ENCODE measurements around the gene SEMA3E. TPM values are rescaled to one million over a fixed set of nuclear protein-coding genes. Genes with fewer than 3 reads are reported as not detected.

Gene SEMA3E
- total RNA-seq, 1 experiment from 2014 or later = 3.6 TPM

DNA sequence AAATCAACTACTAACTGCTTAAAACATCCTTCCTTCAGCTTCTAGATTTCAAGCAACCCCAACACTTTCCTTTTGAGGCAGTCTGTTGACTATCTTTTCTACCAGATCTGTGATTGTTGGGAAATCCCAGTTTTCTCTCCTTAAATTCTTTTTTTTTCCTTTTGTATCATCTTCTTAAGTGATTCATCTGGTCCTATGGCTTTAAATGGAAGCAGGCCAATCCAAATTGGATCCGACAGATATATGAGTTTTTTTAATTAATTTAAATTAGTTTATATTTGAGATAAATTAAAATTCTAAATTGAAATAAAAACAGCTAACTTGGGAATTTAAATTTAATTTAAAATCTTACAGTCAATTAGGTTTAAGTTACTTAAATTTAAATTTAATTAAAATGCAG is 335.0 kb downstream of the SEMA3E start:
- CTCF ChIA-PET = no interaction called here

More for the DNA sequence above, 335.0 kb downstream of the SEMA3E start:
- Histone ChIP-seq H2AFZ (ENCODE audit: low read length) (no peak overlapping the region), H3F3A (ENCODE audit: low read length, unreplicated experiment) (no peaks in the 10 kb centered on the region), H3K9me3 (ENCODE audit: low read length) (no peaks in the 10 kb centered on the region), H4K20me1 (ENCODE audit: low read length) (no peaks in the 10 kb centered on the region), H3K79me2 (ENCODE audit: low read length) (no peaks in the 10 kb centered on the region), H3K4me3 (ENCODE audit: low read length) (no peak overlapping the region), H3K27me3 (ENCODE audit: low read length) (peaks cover 6% of the 10 kb centered on the region; the same call in 1 of the 2 replicates), H3K36me3 (ENCODE audit: low read depth, low read length) (no peaks in the 10 kb centered on the region), H3K4me1 (ENCODE audit: insufficient read depth, low read length) (no peaks in the 10 kb centered on the region), H3K27ac (ENCODE audit: low read length) (no peak overlapping the region), H3K4me2 (ENCODE audit: low read length) (no peak overlapping the region), H3K9me2 (replicated peaks; ENCODE audit: low read length) (no peaks in the 10 kb centered on the region), H3K9ac (ENCODE audit: low read length) (no peak overlapping the region)
- intact Hi-C loops (cut with micrococcal nuclease) = no loop called here
- TF ChIP-seq EZH2 (IDR thresholded peaks at IDR 0.05; ENCODE audit: low read length, unreplicated experiment) (no peak), EZH2phosphoT487 (IDR thresholded peaks at IDR 0.05; ENCODE audit: borderline replicate concordance, low read length) (no peak), CTCF (conservative IDR thresholded peaks at IDR 0.05; ENCODE audit: low read depth, low read length) (no peak)
- ATAC-seq (no peak), DNase-seq (no peak)
- BruUV-seq (replicated peaks) = no TSS peak
- POLR2A ChIA-PET (ENCODE audit: unreplicated experiment) = no interaction called here

All from PC-3 (cell line).